ENCODE measurements around the gene LILRB5.
"Not testable (repeated sequence)": the region's sequence is repeated elsewhere in the genome, so short reads cannot be mapped to it uniquely, and the experiment has no call there.

LILRB5 gene

GRCh38 chr19:54240372-54241336, 16.4 kb downstream of the LILRB5 start:
- DNase-seq: not testable (repeated sequence)

DNA sequence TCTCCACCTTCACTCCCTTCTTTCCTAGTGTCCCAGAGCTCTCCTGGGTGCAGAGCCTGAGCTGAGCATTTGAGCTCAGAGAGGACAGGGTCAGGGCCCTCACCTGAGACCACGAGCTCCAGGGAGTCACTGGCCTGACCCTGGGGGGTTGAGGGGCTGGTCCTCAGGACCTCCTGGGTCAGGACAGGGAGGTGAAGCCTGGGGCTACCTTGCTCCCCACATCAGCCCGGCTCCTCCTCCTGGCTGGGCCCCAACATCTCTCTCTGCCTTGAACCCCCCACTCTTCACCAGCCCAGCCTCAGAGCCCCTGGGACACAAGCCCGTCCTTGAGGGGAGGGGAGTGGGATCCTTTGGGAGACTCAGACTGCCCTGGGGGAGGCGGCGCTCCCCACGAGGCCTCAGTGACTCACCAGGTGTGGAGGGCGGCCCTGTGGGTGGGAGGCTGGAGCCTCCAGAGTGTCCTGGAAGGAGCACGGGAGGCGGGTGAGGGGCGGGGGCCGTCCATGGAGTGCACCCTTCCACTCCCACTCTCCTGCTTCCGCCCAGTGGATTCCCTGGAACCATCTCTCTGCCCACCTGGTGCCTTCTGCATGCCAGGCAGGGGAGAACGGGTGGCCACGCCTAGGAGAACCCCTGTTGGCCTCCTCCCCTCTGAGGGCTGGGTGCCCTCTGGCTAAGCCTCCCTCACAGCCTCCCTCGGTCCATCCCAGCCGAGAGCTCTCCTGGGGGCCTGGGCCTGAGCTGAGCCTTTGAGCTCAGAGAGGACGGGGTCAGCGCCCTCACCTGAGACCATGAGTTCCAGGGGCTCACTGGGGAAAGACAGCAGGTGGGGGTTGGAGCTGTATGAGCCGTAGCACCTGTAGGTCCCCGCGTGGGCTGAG, 17.3 kb downstream of the LILRB5 start:
- DNase-seq: not testable (repeated sequence)

- DNase-seq: no peak
These were observed 23.1 kb downstream of the LILRB5 start for GRCh38 chr19:54233941-54234340.

DNA sequence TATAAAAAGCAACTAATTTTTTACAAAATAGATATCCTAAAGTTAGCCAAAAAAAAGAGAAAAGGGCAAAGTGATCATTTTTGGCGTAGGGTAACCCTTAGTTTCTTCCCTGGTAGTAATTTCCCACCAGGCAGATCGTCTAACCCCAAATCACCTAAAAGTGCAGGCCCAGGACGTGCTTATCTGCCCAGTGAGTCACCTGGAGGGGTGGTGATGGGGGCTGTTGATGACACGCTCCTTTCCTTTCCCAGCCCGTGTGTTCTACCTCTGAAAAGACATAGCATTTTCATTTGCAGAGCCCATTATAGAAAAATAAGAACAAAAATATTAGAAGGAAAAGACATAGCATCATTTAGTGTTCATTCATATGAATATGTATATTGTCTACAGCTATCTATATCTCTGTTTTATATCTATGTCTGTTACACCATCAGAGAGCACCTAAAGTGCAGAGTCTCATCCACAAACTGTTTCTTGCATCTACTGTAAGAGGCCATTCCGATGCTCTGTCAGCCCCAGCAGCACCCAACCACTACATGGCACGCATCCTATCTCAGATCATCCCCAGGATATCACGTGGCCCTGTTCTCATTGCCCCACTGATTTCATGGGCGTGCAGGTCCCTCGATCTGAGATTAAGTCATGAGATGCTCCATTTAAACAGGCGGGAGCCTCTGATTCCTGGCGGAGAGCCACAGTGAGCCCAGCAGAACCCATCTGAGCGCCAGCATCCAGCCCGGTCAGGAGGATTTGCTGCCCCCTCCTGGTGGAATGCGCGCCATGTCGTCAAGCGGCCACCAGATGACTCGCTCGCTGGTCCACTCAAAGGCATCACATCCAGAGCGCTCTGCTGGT, 25.8 kb downstream of the LILRB5 start:
- DNase-seq: peak; percentile 90

DNA sequence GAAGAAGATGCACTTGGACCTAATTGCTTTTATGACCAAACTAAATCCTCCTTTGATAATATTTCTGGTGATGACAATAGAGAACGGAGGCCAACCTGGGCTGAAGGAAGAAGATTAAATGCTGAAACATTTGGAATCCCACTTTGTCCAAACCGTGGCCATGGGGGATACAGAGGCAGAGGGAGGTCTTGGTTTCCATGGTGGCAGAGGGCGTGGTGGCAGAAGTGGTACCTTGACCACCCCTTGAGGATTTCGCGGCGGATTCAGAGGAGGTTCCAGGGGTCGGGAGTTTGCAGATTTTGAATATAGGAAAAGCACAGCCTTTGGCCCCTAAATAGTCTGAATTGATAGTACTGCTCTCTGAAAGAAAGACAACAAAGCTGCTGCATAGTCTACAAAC, 27.0 kb downstream of the LILRB5 start:
- DNase-seq: no peak

GRCh38 chr19:54229146-54229545, 27.9 kb downstream of the LILRB5 start:
- no peak for DNase-seq

DNA sequence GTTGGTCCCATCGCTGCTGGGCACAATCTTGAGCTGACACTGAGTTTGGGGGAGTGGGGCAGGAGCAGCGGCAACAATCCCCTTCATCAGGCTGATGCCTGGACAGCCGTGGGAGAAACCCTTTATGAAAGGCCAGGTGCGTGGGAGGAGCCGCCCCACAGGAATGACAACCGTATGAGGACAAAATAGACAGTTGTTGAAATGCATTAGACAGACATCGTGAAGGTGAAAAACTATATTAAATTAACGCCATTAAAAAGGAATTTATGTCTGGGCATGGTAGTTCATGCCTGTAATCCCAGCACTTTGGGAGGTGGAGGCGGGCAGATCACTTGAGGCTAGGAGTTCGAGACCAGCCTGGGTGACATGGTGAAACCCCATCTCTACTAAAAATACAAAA, 32.5 kb downstream of the LILRB5 start:
- DNase-seq: not testable (repeated sequence)

- not testable (repeated sequence) for DNase-seq
These were observed 33.2 kb downstream of the LILRB5 start for GRCh38 chr19:54223937-54224281.

DNA sequence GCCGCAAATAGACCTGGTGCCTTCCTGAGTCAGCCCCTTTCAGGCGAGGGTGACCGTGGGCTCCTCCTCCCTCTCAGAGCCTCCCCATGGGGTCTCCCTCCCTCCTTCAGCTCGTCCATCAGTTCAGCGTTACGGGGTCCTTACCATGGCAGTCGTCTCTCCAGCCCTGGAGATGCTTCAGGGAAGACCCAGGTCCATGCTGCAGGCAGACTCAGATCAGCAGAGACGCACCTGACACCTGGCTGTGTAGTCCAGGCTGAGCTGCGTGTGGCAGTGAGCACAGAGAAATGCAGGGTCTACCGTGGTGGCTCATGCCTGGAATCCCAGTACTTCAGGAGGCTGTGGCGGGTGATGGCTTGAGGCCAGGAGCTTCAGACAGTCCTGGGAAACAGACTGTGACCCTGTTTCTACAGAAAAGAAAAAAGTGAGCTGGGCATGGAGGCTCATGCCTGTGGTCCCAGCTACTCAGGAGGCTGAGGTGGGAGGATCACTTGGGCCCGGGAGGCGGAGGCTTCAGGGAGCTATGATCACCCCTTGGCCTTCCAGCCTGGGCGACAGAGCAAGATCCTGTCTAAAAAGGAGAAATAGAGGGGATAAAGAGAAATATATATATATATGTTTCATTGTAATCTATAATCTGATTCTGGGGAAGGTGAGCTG, 33.7 kb downstream of the LILRB5 start:
- DNase-seq: not testable (repeated sequence)

DNA sequence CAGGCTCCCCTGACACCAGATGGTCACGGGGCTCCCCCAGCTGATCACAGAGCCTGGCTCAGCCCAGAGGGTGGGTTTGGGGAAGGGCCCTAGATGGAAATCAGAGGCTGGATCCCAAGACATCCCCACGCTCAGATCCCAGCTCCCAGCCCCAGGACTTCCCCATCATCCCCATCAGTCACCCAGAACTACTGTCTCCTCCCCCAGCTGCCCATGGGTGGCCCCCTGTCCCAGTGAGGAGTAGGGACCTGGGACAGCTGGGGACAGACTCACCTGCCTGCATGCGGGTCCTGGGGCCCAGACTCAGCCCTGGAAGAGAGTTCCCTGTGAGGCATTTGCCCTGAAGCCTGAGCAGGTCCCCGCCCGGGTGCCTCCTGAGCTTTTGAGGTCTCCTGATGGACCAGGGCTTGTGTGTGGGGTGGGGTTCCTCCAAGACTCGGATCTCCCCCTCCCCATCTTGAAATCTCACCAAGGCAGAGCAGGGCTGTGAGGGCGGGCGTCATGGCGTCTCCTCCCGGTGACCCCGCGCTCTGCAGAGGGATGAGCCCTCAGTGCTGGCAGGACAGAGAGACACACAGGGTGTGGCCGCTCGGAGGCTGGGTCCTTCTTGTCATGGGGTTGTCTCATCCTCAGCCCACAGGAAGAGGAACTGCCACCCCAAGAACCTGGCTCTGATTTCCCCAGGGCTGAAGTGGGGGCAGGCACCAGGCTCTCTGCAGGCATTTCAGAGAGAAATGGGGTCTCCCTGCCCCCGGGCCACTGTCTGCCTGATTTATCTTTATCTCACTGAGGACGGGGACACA, 34.4 kb downstream of the LILRB5 start, which contains the start of gene LILRB3:
Gene LILRB3, minus strand, starts transcription at position 534 of the 803 bp plus-strand sequence. Its CDS starts 31 bp downstream, at position 503.
- DNase-seq: not testable (repeated sequence)

- DNase-seq: not testable (repeated sequence)
These were observed 35.1 kb downstream of the LILRB5 start for GRCh38 chr19:54221947-54222346.

DNA sequence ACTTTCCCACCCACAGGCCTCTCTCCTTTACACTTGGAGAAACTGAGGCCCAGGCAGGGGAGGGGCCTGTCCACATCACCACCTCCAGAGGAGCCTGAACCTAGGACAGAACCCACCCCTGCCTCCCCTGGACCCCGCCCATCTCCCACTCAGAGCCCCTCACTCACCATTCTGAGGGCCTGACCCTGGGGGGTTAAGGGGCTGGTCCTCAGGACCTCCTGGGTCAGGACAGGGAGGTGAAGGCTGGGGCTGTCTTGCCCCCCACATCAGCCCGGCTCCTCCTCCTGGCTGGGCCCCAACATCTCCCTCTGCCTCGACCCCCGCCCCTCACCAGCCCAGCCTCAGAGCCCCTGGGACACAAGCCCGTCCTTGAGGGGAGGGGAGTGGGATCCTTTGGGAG, 37.4 kb downstream of the LILRB5 start:
- DNase-seq: not testable (repeated sequence)

DNA sequence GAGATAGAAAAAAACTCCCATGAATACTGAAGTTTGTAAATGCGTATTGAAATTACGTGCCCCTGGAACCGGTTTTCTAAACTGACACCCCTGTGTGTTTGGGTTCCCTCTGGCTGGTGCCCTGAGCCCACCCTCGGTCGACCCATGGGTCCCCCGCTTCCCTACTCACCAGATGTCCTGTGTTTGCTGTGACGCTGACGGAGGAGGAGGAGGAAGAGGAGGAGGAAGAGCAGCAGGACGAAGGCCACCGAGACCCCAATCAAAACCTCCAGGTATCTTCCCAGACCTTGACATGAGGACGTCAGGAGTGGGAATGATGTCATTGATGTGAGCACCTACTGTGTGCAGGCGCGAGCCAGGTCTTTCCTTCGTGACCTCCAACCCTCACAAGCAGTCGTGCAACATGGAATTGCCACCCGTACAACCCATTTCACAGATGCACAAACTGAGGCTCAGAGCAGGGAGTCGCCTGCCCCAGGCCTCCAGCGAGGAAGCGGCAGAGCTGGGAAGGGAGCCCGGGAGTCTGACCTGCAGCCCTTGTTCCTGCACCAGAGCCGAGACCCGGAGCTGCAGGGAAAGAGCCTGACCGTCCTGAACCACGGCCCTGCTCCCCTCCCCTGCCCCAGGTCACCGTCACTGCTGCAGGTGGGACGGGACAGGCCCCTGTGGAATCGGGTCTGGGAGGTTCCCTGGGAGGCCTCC, 38.0 kb downstream of the LILRB5 start:
- no peak for DNase-seq

DNA sequence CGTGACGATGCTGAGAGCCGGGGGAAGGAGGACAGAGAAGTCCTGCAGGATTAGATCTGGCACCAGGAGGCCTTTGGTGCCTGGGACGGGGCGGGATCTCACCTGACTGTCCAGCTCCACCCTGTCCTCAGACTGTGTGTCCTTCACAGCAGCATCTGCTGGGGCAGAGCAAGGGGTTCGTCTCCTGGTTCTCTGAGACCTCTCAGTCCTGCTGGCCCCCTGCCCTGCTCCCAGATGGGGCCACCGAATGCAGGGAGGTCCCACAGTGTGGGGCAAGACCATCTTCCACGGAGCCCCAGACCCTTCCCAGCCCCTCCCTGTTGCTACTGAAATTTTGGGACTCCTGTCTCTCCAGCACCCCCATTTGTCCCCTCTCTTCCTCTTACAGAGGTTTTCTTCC, 38.8 kb downstream of the LILRB5 start:
- DNase-seq: no peak

- DNase-seq: not testable (repeated sequence)
These were observed 39.4 kb downstream of the LILRB5 start for GRCh38 chr19:54217517-54218247.

DNA sequence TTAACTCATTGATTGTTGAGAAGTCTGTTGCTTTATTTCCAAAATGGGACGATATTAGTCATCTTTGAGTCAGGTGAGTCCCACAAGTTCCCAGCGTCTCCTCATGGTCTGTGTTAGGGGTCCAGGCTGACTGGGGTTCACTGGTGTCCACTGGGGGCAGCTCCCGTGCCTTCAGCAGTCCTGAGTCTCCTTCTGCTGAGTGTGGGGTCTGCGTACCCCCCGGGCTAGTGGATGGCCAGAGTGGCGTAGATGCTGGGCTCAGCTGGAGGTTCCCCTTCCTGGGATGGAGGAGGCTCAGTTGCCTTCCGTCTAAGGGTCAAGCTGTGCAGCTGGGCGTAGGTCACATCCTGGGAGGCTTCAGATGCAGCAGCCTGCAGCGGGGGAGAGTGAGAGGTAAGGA, 40.2 kb downstream of the LILRB5 start:
- DNase-seq: no peak

DNA sequence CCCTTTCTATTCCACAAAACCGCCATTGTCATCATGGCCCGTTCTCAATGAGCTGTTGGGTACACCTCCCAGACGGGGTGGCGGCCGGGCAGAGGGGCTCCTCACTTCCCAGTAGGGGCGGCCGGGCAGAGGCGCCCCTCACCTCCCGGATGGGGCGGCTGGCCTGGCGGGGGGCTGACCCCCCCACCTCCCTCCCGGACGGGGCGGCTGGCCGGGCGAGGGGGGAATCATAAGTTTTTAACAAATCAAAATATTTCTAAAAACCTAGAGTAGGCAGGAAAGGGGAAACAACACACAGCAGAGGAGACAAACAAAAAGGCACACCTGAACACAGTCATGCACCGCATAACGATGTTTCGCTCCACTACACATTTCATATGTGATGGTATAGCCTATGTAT, 42.3 kb downstream of the LILRB5 start:
- DNase-seq: not testable (repeated sequence)

GRCh38 chr19:54214217-54214616, 42.9 kb downstream of the LILRB5 start:
- not testable (repeated sequence) for DNase-seq

- no peak for DNase-seq
These were observed 45.8 kb downstream of the LILRB5 start for GRCh38 chr19:54211235-54211634.
